Fibroblast of mammary gland (primary cell): ENCODE results near the gene URGCP.

ENCODE experiments used
- DNase-seq: peaks from one replicate; pipeline ENCODE4 v3.0.0-alpha.2; 2010; ENCODE audit warnings: low read depth
- H3K4me3 ChIP-seq: 2 replicates; pipeline ENCODE4 v1.5.1; 2011; ENCODE audit warnings: low read depth, mild to moderate bottlenecking, low read length, moderate library complexity; ENCODE audit not compliant: control insufficient read depth
- TF ChIP-seq, protein P1 (sequence below): conservative IDR thresholded peaks from 2 replicates; pipeline ENCODE4 v1.5.1; 2011; ENCODE audit warnings: low read depth, low read length, inconsistent platforms; ENCODE audit not compliant: control insufficient read depth, insufficient read depth

The URGCP gene

DNA sequence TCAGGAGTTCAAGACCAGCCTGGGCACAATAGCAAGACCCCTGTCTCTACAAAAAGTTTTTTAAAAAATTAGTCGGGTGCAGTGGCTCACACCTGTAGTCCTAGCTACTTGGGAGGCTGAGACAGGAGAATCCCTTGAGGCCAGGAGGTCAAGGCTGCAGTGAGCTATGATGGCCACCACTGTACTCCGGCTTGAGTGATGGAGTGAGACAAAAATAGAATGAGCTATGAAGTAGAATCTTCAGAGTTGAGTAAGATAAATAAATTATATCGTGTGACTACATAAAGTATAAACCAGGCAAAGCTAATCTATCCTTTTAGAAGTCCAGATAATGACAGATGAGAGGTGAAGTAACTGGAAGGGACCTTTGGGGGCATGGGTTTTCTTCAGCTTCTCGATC lies 21.8 kb downstream of the URGCP start:
- no peak overlapping the region for H3K4me3 ChIP-seq
- DNase-seq: no peak
- TF ChIP-seq, protein P1, sequence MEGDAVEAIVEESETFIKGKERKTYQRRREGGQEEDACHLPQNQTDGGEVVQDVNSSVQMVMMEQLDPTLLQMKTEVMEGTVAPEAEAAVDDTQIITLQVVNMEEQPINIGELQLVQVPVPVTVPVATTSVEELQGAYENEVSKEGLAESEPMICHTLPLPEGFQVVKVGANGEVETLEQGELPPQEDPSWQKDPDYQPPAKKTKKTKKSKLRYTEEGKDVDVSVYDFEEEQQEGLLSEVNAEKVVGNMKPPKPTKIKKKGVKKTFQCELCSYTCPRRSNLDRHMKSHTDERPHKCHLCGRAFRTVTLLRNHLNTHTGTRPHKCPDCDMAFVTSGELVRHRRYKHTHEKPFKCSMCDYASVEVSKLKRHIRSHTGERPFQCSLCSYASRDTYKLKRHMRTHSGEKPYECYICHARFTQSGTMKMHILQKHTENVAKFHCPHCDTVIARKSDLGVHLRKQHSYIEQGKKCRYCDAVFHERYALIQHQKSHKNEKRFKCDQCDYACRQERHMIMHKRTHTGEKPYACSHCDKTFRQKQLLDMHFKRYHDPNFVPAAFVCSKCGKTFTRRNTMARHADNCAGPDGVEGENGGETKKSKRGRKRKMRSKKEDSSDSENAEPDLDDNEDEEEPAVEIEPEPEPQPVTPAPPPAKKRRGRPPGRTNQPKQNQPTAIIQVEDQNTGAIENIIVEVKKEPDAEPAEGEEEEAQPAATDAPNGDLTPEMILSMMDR: no peak

DNA sequence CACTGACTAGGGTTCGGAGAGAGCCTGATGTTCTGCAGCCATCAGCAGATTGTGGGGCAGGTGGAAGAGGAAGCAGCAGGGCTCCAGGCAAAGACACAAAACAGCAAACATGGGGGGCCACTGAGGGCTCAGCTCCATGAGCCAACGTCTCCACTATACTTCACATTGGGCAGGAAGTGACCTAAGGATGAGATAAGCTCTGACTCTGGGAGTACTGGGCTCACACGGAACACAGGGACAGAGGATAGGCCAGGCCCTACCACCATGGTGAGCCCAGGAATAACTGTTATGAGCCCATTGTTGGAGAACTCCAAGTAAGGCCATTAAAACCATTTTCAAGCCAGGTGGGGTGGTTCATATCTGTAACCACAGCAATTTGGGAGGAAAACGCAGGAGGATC lies 22.2 kb downstream of the URGCP start:
- no peak overlapping the region for H3K4me3 ChIP-seq
- TF ChIP-seq, protein P1: no peak
- no peak for DNase-seq

DNA sequence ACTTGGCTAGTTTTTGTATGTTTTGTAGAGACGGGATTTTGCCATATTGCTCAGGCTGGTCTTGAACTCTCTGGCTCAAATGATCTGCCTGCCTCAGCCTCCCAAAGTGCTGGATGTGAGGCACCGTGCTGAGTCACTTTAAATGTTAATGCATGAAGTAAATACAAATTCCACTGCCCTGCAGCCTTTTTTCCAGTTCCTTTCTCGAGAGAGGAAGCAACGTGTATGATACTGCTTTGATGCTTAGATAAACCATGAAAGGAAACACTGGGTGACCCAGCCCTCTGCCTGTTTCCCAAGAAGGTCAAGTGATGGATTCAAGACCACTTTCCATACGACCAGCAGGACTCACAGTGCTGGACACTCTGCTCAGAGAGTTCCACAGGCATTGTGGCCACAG lies 25.8 kb downstream of the URGCP start:
- H3K4me3 ChIP-seq: no peak overlapping the region
- TF ChIP-seq, protein P1: no peak
- no peak for DNase-seq

DNA sequence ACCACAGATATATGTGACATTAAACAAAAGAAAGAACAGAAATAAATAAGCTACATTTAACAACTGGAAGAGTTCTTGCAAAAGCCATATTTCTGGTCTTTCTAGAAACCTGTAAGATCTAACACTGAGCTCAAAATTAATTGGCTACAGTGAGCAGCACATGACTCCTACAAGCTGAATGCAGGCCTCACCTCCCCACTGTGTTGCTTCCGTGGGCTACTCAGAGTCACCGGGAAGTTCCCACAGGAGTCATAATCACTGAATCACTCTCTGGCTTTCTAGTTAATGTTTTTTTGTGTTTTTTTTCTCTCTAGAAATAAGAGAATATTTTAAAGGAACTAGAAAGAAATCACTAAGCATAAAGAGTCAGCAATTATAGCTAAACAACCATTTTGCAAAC lies 26.9 kb downstream of the URGCP start:
- peak; percentile 88 for DNase-seq
- no peak overlapping the region for H3K4me3 ChIP-seq
- TF ChIP-seq, protein P1: no peak

DNA sequence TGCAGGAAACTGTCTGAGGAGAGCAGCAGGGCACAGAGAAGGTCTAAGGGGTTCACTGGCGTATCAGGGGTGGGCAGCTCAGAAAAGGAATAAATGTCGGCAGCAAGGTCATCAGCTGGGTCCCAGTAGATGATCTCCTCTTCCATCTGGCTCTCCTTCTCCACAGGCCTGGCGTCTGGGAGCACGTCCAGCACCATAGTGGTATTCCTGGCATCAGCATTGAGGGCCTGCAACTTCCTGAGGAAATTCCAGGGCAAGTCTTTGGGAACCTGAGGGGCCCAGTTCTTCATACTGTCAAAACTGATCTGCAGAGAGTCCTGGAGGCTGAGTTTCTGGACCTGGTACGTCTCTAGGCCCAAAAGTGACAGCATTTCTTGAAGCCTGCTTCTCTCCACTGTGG lies 27.5 kb downstream of the URGCP start:
- TF ChIP-seq, protein P1: no peak
- DNase-seq: no peak

DNA sequence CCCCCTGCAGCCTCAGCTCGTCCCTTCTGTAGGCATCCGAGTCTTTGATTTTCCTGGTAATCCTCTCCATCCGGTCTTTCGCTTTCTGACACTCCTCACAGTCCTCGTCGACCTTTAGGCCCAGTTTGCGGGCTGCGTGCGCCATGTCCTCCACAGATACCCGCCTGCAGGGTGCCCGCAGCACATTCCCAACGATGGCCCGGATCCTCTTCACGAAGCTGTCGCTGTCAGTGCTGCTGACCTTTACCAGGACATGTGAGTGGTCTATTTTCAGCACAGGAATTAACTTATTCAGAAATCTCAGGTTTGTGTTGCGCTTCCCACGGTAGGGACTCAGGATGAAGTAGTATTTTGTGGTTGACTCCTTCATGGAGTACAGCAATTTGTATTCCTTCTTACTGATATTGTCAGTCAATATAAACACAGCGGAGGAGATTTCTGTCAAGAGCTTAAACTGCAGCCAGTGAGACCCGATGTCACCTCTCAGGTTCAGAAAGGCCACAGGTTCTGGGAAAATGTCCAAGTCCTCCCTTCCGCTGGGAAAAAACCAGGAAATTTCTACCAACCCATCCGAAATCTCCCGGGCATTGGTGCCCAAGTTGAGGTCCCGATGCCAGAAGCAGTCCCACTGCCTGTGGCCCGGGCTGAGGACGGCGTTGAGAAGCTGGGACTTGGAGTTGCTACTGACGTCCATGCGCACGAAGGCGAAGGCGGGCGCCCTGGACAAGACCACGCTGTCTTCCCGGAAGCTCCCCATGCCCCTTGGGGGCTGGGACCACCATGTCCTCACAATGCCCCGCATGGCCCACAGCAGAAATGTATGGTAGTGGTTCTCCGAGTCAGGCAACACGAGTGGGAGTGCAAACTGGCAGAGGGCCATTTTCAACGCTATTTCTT lies 28.2 kb downstream of the URGCP start:
- no peak for DNase-seq
- TF ChIP-seq, protein P1: no peak
- H3K4me3 ChIP-seq: no peak overlapping the region

More for the DNA sequence above, 27.5 kb downstream of the URGCP start:
- H3K4me3 ChIP-seq: no peak overlapping the region
